HG02642 (cell line): ENCODE data around the gene DIP2C.
"Not testable (repeated sequence)": the region's sequence is repeated elsewhere in the genome, so short reads cannot be mapped to it uniquely, and the experiment has no call there.

Source experiments
- ATAC-seq: cut with Tn5 transposase; IDR thresholded peaks from one replicate; pipeline ENCODE4 v1.9.1; 2021; ENCODE audit warnings: mild to moderate bottlenecking; ENCODE audit not compliant: unreplicated experiment, poor library complexity

The DIP2C gene

DNA sequence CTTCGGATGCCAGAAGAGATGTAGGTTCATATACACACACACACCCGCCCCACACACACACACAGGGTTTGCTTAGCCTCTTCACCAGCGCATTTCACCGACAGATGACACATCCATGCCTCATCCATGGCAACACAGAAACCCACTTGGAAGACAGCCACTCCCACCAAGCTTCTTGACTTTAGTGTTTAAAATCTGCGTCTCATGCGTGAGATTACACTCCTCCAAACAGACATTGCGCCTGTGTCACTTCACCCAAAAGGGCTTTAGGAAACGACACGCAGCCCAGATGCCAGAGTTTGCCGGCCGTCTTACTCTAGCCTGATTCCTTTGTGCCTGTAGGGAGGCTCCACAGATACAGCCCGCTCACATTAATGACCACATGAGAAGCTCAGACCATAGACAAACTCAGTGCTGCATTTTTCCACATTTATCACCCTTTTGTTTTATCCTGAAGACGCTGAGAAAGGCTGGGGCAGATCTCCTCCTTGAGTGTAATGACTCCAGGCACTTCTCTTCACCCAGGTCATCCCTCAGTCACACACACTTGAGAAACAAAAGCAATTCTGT is 73.8 kb downstream of the DIP2C start:
- ATAC-seq, result no peak

- no peak for ATAC-seq
Measured at GRCh38 chr10:614790-615582, 74.5 kb downstream of the DIP2C start.

DNA sequence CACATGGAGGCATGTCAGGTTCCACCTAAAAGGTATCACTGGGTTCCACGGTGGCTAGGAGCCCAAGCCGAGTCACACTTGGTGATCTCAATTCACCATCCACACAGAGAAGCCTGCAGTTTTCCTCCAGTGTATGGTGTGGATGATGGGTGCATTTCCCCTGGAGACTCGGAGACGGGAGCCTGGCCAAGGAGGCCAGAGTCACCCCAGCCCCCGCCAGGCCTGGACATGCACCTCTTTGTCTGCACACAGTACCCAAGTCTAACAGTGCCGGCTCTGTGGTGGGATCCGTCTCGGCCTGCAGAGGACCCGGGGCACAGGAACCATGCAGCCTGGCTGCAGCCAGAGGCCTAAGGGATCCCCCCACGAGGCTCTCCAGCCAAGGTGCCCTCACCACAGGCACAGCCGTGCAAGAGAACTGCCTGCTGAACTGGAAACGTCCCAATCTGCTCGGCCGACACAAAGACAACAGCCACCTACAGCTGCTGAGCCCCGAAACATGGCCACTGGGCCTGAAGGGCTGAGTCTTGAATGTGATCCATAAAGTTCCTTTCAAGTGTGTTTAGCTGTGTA is 75.2 kb downstream of the DIP2C start:
- no peak for ATAC-seq

- no peak for ATAC-seq
Measured at GRCh38 chr10:613271-614138, 76.0 kb downstream of the DIP2C start.

GRCh38 chr10:612696-613095 is 76.8 kb downstream of the DIP2C start:
- ATAC-seq, result no peak

GRCh38 chr10:610642-611305 is 78.7 kb downstream of the DIP2C start:
- ATAC-seq, result not testable (repeated sequence)

GRCh38 chr10:609868-610545 is 79.5 kb downstream of the DIP2C start:
- no peak for ATAC-seq

GRCh38 chr10:609262-609658 is 80.2 kb downstream of the DIP2C start:
- ATAC-seq, result no peak

- no peak for ATAC-seq
Measured at GRCh38 chr10:608331-609261, 80.9 kb downstream of the DIP2C start.

GRCh38 chr10:607545-608185 is 81.8 kb downstream of the DIP2C start:
- ATAC-seq, result no peak

GRCh38 chr10:606762-607544 is 82.5 kb downstream of the DIP2C start:
- no peak for ATAC-seq

GRCh38 chr10:605632-606325 is 83.7 kb downstream of the DIP2C start:
- ATAC-seq, result no peak

DNA sequence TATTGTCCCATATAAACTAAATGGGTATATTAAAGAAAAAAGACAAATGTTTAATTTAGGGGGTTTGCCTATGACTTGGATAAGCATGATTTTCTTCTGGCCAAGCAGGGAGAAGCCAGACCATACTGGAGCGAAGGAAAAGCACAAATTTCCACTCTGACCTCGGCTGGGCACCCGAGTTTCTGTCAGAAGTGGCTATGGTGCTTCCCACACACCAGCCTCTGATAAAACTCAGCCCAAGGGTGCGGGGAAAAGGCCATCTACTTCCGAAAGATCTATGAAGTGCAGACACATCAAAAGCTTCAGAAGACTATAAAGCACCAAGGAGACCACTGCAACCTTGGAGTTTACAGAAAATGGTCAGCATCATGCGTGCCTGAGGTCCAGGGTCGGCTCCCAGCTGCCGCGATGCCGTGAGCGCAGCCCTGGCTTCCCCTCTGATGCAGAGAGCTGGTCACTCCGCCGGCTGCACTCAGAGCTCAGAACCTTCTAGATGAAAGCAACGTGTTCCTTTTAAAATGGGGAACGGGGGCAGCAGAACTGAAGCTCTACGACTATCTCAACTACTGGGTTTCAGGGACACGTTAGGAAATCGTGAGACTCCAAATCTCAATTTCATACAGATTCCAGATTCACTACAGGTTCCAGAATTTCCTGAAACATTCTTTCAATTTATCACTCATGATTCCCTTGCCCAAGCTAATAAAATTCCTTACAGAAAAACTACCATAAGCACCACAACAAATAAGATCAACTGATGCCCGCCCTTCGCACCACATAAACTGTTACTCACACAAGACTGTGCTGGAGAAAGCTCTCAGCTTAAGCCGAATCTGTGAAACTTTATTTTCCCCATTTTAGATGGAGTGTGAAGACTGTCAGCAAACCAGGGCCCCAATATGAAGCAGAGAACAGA is 84.5 kb downstream of the DIP2C start:
- ATAC-seq, result no peak

- no peak for ATAC-seq
Measured at GRCh38 chr10:603745-604144, 85.7 kb downstream of the DIP2C start.

GRCh38 chr10:602391-603005 is 87.0 kb downstream of the DIP2C start:
- no peak for ATAC-seq

- no peak for ATAC-seq
Measured at GRCh38 chr10:601660-601963, 87.9 kb downstream of the DIP2C start.
